IPS DF 19.7 (cell line): ENCODE measurements around the gene MEPCE.
"Not testable (repeated sequence)": the region's sequence is repeated elsewhere in the genome, so short reads cannot be mapped to it uniquely, and the experiment has no call there.

Source experiments
- DNase-seq: peaks from one replicate; pipeline ENCODE4 v3.0.0-alpha.2; 2013; ENCODE audit warnings: low read depth, low spot score

MEPCE gene, protein sequence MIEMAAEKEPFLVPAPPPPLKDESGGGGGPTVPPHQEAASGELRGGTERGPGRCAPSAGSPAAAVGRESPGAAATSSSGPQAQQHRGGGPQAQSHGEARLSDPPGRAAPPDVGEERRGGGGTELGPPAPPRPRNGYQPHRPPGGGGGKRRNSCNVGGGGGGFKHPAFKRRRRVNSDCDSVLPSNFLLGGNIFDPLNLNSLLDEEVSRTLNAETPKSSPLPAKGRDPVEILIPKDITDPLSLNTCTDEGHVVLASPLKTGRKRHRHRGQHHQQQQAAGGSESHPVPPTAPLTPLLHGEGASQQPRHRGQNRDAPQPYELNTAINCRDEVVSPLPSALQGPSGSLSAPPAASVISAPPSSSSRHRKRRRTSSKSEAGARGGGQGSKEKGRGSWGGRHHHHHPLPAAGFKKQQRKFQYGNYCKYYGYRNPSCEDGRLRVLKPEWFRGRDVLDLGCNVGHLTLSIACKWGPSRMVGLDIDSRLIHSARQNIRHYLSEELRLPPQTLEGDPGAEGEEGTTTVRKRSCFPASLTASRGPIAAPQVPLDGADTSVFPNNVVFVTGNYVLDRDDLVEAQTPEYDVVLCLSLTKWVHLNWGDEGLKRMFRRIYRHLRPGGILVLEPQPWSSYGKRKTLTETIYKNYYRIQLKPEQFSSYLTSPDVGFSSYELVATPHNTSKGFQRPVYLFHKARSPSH

DNA sequence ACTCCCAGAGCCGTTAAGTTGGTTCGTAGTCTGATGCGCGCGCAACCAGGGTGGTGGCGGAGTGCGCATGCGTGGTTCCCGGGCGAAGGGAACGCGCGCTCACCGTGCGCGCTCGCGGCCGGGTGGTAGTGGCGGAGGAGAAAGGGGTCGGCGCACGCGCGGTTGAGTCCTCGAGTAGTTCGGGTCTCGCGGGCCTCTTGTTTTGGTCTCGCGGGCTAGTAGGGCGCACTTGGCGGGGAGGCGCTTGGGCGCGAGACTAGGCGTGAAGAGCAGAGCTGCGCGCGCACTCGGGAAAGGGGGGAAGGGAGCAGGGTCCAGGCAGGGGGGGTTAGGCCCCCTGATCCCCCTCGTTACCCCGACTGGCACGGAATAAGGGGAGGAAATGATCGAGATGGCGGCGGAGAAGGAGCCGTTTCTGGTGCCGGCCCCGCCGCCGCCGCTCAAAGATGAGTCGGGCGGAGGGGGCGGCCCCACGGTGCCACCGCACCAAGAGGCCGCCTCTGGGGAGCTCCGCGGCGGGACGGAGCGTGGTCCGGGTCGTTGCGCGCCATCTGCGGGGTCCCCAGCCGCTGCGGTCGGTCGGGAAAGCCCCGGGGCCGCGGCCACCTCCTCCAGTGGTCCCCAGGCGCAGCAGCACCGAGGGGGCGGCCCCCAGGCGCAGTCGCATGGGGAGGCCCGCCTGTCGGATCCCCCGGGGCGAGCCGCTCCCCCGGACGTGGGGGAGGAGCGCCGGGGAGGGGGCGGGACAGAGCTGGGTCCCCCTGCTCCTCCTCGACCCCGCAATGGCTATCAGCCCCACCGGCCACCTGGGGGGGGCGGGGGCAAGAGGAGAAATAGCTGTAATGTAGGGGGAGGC, at the start of gene MEPCE:
TSS of gene MEPCE (plus strand) at position 195 of the 856 bp plus-strand sequence. CDS start at position 383, 188 bp downstream.
- no peak for DNase-seq

DNA sequence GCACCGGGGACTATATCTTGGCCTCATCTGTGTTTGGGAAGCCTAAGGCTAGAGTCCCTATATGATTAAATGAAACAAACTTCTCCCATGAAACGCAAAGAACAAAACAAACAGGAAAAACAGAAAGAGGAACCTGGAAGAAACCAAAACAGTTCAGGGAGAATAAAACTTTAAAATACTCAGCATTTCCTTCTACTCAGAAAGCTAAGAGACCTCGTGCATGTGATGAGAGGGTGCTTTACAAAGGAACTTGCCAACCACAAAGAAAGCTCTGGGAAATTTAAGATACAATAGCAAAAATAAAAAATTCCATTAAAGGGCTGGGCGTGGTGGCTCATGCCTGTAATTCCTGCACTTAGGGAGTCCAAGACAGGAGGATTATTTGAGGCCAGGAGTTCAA, 49.4 kb upstream of the MEPCE start:
- DNase-seq, result no peak

DNA sequence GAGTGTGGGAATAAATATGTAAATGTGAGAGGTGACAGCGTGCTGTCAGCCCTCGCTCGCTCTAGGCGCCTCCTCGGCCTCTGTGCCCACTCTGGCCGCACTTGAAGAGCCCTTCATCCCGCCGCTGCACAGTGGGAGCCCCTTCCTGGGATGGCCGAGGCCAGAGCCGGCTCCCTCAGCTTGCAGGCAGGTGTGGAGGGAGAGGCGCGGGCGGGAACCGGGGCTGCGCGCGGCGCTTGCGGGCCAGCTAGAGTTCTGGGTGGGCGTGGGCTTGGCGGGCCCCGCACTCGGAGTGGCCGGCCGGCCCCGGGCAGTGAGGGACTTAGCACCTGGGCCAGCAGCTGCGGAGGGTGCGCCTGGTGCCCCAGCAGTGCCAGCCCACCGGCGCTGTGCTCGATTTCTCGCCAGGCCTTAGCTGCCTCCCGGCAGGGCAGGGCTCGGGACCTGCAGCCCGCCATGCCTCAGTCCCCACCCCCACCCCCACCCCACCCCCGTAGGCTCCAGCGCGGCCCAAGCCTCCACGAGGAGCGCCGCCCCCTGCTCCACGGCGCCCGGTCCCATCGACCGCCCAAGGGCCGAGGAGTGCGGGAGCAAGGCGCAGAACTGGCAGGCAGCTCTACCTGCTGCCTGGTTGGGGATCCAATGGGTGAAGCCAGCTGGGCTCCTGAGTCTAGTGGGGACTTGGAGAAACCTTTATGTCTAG, 47.9 kb upstream of the MEPCE start:
- not testable (repeated sequence) for DNase-seq

DNA sequence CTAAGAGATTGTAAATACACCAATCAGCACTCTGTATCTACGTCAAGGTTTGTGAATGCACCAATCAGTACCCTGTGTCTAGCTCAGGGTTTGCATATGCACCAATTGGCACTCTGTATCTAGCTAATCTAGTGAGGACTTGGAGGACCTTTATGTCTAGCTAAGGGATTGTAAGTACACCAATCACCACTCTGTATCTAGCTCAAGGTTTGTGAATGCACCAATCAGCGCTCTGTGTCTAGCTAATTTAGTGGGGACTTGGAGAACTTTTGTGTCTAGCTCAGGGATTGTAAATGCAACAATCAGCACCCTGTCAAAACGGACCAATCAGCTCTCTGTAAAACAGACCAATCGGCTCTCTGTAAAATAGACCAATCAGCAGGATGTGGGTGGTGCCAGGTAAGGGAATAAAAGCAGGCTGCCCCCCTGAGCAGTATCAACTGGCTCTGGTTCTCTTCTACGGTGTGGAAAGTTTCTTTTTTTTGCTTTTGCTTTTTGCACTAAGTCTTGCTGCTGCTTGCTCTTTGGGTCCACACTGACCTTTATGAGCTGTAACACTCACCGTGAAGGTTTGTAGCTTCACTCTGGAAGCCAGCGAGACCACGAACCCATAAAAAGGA, 47.3 kb upstream of the MEPCE start:
- DNase-seq, result not testable (repeated sequence)

DNA sequence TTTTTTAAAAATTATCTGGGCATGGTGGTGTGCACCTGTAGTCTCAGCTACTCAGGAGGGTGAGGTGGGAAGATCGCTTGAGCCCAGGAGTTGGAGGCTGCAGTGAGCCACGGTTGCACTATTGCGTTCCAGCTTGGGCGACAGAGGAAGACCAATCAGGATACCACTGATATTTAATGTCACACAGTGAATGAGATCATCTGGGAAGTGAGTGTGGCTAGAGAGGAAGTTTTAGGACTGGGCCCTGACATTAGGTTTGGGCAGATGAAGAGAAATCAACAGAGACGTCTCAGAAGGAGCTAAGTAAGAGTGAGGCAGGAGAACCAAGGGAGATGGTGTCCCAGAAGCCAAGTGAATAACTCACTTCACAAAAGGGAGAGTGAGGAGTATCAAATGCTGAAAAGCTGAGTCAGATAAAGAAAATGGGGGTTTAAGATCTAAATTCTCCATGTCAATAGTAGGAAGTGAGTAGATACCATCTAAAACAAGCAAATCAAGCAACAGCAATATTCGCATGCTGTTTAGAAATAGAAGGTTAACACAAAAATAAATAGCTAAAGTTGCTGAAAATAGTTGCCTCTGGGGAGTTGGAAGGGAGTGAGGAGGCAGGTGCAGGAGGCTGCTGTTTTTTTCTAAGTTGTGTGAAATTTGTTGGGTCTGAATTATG, 44.9 kb upstream of the MEPCE start:
- DNase-seq, result no peak

DNA sequence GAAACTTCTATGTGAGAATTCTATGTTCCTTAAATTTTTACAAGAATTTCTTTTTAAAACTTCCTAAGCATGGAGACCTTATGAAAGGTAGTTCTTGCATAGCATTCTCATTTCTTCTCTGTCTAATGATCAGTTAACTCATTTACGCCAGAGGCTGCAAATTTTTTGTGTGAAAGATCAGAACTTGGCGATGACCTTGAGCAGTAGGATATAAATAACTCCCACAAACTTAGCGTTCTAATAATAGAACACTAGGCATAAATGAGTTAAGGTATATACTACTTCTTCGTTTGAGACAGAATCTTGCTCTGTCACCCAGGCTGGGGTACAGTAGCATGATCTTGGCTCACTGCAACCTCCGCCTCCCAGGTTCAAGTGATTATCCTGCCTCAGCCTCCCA, 42.7 kb upstream of the MEPCE start:
- DNase-seq, result no peak

DNA sequence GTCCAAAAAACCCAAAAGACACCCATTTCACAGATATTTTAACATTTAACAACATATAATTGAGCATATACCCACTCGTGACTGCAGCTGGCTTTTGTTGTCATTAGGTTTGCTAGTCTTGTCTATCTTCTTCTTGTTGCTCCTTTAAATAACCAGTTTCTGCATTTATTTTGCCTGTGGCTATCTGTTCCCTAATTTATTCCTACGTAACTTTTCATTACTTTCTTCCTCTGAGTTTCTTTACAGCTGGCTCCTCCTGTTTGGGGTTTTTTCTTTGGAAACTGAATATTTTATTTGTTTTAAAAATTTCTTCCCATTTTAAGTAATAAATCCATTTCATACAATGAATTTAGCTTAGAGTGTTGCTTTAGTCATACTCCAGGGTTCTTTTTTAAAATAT, 41.9 kb upstream of the MEPCE start:
- no peak for DNase-seq

DNA sequence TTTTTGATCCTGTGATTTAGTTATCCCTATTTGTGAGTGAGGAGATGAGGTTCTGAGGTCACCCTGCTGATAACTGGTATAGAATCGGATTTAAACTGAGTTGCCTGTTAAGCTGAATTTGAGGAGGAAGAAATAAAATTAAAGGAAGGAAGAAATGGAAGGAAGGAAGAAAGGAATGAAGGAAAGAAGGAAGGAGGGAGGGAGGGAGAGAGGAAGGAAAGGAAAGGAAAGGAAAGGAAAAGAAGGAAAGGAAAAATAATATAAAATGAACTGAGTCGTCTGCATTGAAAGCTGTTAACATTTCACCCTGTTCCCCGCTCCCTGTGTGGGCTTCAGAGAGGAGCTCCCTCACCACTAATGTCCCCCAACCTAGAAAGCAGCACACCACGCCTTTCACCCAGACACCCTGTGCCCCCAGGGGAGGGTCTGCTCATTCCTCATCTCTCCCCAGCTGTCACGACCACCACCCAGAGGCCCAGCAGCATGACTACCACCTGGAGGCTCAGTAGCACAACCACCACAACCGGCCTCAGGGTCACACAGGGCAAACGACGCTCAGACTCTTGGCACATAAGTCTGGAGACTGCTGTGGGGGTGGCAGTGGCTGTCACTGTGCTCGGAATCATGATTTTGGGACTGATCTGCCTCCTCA, 40.1 kb upstream of the MEPCE start:
- no peak for DNase-seq

DNA sequence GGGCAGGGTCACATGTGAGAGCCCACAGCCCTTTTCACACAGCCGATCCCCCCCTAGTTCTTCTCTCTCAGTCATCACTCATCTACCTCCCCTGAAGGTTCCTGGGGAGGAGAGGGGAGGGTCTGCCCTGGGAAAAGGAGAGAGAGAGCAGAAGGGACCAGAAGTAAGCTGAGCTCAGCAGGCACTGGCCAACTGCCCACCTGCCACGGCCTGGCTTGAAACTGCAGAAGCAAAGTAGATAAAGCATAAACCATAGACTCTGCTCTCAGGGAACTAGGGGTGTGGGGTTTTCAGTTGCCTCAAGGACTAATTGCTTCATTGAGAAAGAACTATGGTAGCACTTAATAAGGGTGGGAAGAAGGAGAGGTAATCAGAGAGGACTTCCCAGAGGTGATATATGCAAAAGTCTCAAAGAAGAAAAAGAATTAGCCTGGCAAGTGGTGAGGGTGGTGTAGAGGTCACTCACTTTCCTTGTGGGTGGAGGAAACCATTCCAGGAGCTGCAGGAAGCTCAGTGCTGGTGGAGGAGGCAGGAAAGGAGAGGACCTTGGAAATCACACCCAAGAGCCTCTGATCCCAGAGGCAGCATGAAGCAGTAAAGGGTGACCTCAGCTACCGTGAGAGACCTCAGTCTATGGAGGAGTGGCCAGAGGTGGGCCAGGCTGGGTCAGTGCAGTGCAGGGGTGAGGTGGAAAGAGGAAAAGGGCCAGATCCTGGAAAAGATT, 39.2 kb upstream of the MEPCE start:
- DNase-seq, result no peak

DNA sequence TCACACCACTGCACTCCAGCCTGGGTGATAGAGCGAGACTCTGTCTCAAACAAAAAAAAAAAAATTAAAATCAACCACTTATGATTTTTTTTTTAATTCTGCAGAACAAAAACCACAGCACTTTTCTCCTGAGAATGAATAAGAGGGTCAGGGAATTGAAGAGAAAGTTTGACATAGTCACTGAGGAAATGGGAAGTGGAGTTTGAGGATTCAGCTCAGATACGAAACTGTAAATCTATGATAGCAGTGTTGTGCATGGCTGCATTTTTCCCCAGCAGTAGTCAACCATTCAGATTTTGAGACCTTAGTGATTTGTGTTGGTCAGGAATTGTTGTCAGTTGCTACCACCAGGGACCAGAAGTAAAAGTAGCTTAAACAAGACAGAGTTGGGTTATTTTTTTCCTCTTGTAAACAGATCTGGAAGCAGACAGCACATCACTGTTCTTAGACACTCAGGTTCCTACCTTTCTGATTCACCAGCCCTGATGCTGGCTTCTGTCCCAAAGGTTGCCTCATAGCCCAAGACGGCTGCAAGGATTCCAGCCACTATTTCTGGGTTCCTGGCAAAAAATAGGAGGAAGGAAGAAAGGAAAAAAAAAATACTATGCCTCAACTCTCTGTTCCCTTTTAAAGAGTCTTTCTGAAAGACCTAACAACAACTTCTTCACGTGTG, 36.3 kb upstream of the MEPCE start:
- no peak for DNase-seq

DNA sequence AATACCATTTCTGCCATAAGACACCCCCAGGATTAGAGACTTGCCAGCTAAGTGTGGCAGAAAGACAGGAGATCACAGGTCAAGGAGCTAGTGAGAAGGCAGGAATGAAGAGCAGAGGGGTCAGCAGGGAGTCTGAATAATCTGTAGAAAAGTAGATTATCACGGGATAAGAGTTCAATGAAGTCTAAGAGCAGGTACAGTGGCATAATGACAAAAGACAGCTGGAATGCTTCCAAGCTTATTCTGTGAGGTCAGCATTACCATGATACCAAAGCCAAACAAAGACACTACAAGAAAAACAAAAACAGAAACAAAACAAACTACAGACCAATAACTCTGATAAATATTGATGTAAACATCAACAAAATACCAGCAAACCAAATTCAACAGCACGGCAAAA, 35.6 kb upstream of the MEPCE start:
- DNase-seq, result no peak

DNA sequence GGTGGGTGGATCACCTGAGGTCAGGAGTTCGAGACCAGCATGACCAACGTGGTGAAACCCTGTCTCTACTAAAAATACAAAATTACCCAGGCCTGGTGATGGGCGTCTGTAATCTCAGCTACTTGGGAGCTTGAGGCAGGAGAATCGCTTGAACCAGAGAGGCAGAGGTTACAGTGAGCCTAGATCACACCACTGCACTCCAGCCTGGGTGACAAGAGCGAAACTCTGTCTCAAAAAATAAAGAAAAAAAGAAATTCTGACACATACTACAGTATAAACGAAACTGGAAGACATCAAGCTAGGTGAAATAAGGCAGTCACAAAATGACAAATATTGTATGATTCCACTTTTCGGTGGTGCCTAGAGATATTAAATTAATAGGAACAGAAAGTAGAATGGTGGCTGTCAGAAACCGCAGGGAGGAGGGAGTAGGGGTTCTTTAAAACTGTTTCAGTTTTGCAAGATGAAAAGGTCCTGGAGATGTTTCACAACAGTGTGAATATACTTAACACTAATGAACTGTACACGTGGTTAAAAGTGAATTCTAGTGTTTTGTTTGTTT, 33.1 kb upstream of the MEPCE start:
- no peak for DNase-seq

DNA sequence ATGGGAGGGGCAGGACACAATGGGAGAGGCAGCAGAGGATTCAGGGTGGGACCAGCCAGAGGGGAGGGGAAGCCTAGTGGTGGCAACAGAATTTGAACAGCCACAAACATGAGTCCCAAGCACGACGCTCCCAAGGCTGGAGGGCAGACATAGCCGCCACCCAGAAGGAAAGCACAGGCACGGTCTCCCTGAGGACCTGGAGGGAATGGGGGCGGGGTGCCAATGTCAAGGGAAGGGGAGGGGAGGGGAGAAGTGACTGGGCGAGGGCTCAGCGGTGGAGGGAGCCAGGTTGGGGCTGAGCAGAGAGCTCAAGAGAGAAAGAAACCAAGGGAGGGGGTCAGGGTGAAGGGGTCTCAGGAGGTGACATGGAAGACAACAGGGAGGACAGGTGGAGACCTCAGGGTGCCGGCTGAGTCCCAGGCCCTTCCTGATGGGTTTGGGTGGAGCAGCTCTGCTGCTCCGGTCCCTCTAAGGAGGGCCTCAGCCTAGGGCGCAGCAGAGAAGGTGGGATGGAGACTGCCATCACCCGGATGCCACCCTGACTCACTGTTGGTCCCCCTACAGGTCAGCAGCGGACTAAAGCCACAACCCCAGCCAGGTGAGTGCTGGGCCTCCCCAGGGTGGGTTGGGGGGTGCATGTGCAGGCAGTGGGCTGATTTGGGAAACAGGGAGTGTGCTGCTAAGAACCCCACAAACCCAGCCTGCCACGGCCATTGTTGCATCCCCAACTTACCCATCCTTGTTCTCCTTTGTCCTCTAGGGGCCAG, 32.1 kb upstream of the MEPCE start:
- no peak for DNase-seq

DNA sequence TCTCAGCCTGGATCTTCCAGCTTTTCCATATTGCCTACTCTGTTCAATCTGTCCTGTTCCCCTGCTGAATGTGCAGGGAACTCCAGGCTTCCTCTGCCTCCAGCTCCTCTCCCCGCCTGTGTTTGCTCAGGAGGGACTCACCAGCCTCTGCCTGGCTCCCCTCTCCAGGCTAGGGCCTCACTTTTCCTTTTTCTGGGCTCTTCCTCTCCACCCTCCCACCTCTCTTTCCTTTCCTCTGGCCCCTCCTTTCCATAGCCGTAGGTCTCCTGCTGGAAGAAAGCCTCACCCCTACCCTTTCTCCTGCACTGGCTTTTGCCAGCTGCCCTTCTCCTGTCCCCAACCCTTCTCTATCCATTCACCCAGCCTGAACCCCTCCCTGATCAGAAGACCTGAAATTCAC, 31.4 kb upstream of the MEPCE start:
- DNase-seq, result no peak

DNA sequence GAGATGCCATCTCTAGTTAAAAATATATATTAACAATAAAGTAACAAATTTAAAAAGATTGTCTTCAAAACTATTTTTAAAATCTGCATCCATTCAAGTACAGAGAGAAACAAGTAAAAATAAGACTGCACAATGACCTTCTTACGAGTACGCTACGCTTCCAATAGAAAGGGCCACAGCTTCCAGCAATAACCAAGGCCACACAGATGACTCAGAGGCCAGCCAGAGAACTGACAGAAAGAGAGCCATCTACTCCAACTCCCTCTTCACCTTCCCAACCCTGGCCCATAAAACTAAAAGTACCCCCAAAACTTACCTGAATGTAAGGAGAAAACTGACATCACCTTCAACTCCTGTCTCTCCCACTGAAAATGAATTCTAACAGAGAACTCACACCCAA, 29.6 kb upstream of the MEPCE start:
- no peak for DNase-seq

DNA sequence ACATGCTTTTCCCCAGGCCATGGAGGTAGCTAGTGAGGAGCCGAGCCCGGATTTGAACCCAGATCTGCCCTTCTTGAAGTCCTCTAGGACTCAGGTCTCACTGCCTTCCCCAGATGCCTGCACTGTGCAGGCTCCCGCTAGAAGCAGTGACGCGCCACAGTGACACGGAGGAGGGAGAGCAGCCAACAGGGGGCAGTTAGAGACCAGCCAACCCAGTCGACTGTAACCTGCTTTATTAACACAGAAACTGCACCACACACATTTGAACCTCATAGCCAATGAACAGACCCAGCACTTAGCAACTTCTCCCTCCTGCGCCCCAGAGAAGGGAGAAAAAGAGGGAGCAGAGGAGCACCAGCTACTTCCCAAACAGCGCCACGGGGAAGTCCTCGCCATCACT, 29.0 kb upstream of the MEPCE start:
- no peak for DNase-seq

DNA sequence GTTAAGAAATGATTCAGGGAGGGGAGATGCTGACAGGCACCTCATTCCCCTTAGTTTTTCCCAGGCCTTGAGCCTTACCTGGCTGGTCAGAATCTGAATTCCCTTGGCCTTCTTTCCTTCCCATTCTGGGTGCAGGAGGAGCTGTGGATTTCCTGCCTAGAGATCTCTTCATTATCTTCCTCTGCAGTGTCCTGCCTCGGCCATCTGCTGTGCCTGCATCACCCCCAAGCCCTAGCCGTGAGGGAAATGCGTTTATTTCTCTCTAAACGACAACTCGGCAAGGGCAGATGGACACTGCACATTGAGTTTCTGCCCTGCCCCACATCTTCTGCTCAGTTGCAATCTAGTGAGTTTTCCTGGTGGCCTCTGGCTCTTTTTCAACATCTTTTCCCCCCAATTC, 27.8 kb upstream of the MEPCE start:
- no peak for DNase-seq

DNA sequence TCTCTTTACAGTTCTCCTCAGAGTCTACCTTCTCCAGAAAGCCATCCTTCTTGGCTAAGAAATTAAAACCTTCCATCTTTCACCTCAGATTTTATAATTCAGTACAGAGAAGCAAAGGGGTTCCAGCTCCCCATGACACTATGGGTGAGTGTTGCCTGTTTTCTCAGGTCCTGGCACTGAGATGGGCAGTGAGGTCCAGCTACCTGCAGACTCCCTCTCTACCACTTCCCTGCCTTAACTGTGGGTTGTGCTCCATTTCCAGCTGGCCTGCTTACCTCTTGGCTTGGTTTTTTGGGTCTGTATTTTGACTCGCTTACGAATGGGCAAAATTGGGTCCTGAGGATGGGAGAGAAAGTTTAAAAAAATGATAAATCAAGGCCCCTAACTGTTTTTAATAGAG, 27.4 kb upstream of the MEPCE start:
- DNase-seq, result no peak
